Fibroblast of villous mesenchyme (primary cell): ENCODE data around the gene PXDN. TPM values are rescaled to one million over a fixed set of nuclear protein-coding genes. Genes with fewer than 3 reads are reported as not detected.

Experiments
- DNase-seq: peaks from one replicate; pipeline ENCODE4 v3.0.0-alpha.2; 2010; ENCODE audit warnings: low read depth
- H3K4me3 ChIP-seq: 2 replicates; pipeline ENCODE4 v1.5.1; 2011; ENCODE audit warnings: low read depth, mild to moderate bottlenecking, low read length
- total RNA-seq: library from RNA; depleted of rRNA; stranded (reverse); fragments of >200 nt; gene quantifications from 2 replicates; pipeline ENCODE4 v1.2.3, GENCODE V29; 2012
- TF ChIP-seq, protein P1 (sequence below): IDR thresholded peaks from 2 replicates; pipeline ENCODE4 v1.5.1; 2012; ENCODE audit warnings: low read depth, mild to moderate bottlenecking, low read length; ENCODE audit not compliant: insufficient read depth

Gene PXDN
- total RNA-seq, 1 donor: 296 TPM

DNA sequence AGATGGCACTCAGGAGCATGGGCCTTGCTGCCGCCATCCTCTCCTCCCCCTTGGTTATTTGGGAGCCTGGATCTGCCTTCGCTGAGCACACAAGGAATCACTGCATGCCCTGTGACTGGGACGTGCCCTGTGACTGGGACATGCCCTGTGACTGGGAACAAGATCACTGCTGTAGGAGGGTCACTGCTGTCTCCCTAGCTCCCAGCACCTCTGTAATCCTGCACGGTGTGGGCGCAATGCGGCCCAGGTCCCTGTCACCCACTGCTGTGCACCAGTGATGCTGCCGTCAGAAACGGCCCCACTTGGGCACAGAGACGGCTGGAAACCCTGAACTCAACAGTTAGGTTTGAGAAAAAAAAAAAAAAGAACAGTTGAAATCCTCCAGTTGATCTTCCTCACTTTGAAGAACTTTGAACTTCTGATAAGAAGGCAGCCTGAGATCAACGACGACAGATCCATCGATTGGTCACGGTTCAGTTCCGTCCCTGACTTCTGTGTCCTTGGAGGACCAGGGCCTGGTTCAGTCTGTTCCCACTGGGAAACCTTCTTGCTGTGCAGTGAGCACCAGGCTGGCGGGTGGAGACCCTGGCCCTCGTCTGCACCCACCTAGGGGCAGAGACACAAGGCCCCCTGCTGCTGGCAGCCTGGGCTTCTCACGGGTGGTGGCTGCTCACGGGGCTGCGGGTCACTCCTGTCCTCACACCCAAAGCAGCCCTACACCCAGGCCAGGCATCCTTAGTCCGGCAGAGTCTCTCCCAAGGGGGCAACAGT is 125.9 kb downstream of the PXDN start:
- TF ChIP-seq, protein P1, sequence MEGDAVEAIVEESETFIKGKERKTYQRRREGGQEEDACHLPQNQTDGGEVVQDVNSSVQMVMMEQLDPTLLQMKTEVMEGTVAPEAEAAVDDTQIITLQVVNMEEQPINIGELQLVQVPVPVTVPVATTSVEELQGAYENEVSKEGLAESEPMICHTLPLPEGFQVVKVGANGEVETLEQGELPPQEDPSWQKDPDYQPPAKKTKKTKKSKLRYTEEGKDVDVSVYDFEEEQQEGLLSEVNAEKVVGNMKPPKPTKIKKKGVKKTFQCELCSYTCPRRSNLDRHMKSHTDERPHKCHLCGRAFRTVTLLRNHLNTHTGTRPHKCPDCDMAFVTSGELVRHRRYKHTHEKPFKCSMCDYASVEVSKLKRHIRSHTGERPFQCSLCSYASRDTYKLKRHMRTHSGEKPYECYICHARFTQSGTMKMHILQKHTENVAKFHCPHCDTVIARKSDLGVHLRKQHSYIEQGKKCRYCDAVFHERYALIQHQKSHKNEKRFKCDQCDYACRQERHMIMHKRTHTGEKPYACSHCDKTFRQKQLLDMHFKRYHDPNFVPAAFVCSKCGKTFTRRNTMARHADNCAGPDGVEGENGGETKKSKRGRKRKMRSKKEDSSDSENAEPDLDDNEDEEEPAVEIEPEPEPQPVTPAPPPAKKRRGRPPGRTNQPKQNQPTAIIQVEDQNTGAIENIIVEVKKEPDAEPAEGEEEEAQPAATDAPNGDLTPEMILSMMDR: no peak
- no peak for DNase-seq
- no peak overlapping the region for H3K4me3 ChIP-seq

DNA sequence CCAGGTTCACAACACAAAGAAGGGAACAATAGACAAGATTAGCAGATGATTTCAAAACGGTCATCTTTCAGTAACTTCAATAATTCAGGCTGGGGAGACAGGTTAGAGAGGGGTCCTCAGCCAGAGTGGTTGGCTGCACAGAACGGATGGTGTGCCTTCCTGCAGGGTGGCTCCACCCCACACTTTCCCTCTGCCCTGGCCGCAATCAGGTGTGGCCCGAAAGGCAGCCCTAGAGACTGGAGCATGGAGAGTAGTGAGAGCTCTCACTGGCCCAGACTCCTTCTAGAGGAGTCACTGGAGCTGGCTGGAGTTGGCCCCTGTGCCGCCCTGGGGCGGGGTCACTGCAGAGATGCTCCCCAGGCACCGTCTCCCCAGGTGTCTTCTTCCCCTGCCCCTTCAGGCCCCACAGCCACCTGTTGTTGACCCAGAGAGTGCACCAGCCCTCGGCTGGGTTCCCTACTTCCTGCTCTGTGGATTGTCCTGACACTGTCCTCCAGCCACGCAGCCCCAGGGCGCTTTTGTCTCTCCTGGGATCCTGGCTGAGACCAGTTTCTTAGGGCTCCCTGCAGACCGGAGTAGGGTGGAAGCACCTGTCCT is 126.8 kb downstream of the PXDN start:
- no peak for DNase-seq
- H3K4me3 ChIP-seq: no peak overlapping the region
- TF ChIP-seq, protein P1: no peak

DNA sequence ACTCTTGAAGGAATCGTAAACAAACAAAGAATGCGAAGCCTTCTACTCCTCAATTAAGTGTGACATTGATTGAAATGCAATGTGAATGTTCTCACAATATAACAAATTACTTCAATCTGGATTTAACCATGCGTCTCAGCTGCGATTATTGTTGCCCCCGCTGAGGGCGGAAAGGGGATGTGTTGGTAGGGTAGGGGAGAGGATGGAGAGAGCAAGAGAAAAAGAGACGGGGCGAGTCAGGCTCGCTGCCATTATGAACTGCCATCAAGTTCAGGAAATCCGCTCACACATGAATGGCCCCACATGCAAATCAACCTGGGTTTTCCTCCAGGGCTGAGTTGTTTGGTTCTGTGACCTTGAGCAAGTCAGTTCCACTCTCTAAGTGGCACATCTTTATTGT is 129.8 kb downstream of the PXDN start:
- H3K4me3 ChIP-seq: no peak overlapping the region
- DNase-seq: no peak
- TF ChIP-seq, protein P1: no peak

DNA sequence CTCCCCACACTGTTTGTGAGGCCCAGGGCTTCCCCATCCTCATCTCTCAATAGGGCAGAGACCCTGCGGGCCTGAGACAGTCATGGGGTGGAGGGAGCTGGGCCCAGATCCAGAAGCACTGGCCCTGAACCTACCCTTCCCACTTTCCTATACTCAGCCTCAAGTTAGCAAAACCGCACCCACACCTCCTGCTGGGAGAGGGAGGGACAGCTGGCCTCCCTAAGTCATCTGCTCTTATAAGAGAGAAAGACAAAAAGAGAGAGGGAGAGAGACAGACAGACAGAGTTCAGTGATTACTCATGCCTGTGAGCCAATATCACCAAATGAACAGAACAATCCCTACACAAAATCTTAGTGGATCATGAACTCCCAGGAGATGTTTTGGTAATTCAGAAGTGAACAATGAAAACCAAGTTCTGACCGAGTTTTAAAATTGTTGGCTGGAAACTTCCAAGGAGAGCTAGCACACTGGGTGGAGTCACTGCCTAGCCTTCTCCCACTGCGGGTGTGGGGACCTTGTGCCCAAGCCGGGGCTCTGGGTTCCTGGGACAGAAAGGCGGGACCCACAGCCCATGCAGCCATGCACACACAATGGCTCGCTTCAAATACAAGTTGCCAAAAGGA is 130.5 kb downstream of the PXDN start:
- no peak overlapping the region for H3K4me3 ChIP-seq

DNA sequence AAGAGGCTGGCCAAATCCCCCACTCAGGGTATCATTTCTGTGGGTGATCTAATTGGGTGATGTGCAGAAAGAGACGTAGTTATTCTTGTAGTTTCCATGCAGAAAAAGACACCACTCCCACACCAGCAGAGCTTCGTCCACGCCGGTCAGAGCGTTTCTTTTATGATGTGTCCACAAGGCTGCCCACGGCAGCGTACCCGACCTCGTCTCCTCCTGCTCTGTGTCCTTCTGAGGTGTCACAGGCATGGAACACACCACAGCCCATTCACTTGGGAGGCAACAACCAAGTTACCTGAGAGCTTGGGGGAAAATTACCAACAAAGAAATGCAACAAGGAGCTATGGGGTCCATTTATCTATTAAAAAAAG is 131.3 kb downstream of the PXDN start:
- H3K4me3 ChIP-seq: no peak overlapping the region
- TF ChIP-seq, protein P1: no peak
- no peak for DNase-seq

More for the DNA sequence above, 130.5 kb downstream of the PXDN start:
- peak; percentile 56 for DNase-seq
- TF ChIP-seq, protein P1: peak; percentile 37

DNA sequence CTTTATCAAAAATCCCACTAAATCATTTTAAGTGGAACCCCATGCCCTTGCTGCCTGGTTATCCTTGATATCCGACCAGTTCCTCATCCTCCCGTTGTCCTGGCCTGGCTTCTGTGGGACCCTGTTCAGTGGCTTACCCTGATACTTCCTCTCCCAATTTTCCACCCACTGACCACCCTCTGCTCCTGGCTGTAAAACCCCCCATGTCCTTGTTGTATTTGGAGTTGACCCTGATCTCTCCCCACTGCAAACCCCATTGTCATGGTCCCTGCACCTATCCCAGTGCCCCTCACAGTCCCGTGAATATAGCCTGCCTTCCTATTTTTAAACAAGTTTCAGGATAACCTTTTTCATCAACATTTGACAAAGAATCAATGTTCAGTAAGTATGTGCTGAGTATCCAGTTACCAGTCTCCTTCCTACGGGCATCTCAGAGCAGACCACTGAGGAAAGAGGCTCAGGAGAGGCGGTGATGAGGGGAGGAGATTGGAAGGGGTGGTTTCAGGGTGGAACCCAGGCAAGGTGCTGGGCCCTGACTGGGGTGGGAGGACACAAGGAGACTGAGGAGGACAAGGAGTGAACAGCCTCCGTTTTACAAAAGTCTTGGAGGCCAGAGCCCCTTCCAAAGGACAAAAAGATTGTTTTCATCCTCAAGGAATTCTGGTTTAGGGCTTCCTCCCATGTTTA is 131.8 kb downstream of the PXDN start:
- no peak for DNase-seq
- H3K4me3 ChIP-seq: no peak overlapping the region
- TF ChIP-seq, protein P1: no peak
